Activated naive CD4-positive, alpha-beta T cell treated with anti-CD3 and anti-CD28 coated beads, Interleukin-2, amount 50 U/mL, for 72 hours (primary cell): ENCODE measurements around the gene CCDC134. TPM values are rescaled to one million over a fixed set of nuclear protein-coding genes. Genes with fewer than 3 reads are reported as not detected.

Experiments
- ATAC-seq, 2 donors: fragments of 150-1000 bp; cut with Tn5 transposase; 2 replicates each; pipeline ENCODE4 v1.10.0; 2021; ENCODE audit warnings: mild to moderate bottlenecking in 2 of 2, moderate library complexity in 2 of 2
- DNase-seq, 2 donors: peaks; one replicate each; pipeline ENCODE4 v3.0.0; 2021 to 2022; ENCODE audit warnings: low spot score in 2 of 2
- H3K27ac Mint-ChIP-seq, 2 donors: one replicate each; pipeline ENCODE4 v1.8.0; 2022; ENCODE audit warnings: mild to moderate bottlenecking in 2 of 2, mixed read lengths in 2 of 2
- H3K36me3 Mint-ChIP-seq, 2 donors: one replicate each; pipeline ENCODE4 v1.8.0; 2022; ENCODE audit warnings: mixed read lengths in 2 of 2
- H3K9me3 Mint-ChIP-seq, 2 donors: one replicate each; pipeline ENCODE4 v1.8.0; 2022; ENCODE audit warnings: mixed read lengths in 2 of 2
- total RNA-seq, 2 donors: library from RNA; stranded (reverse); gene quantifications; one replicate each; pipeline ENCODE4 v1.2.3, GENCODE V29; 2022

Gene CCDC134
- 10 to 100 TPM; 16.7 to 31.7 TPM for total RNA-seq

GRCh38 chr22:41800348-41801146 is at the start of gene CCDC134:
Gene CCDC134, plus strand, starts transcription at chr22:41800679. Its CDS starts 8,212 bp downstream, at chr22:41808891.
- Mint-ChIP-seq H3K9me3 (no peaks in the 10 kb centered on the region), H3K27ac (peak within 1 kb of the TSS; percentile 93 to 95), H3K36me3 (peaks cover 12 to 21% of the 10 kb centered on the region in 2 donors)
- DNase-seq (peak; percentile 91 to 95), ATAC-seq (peak; percentile 97 to 99)

GRCh38 chr22:41752011-41752970 is 48.2 kb upstream of the CCDC134 start:
- Mint-ChIP-seq H3K36me3 (no peaks in the 10 kb centered on the region), H3K9me3 (no peaks in the 10 kb centered on the region), H3K27ac (no peak overlapping the region)
- DNase-seq = no peak
- peak in 1 of 2 donors; percentile 74 for ATAC-seq

GRCh38 chr22:41753984-41754383 is 46.5 kb upstream of the CCDC134 start:
- DNase-seq (no peak), ATAC-seq (no peak)
- Mint-ChIP-seq H3K9me3 (no peaks in the 10 kb centered on the region), H3K36me3 (no peaks in the 10 kb centered on the region), H3K27ac (no peak overlapping the region)

- H3K9me3 Mint-ChIP-seq = no peaks in the 10 kb centered on the region
- ATAC-seq (peak in 1 of 2 donors; percentile 37), DNase-seq (no peak)
- H3K36me3 Mint-ChIP-seq = no peaks in the 10 kb centered on the region
- H3K27ac Mint-ChIP-seq = peak overlapping the region in 1 of 2 donors; percentile 72
Measured at GRCh38 chr22:41757502-41757901, 43.0 kb upstream of the CCDC134 start.

GRCh38 chr22:41758231-41758630 is 42.2 kb upstream of the CCDC134 start:
- DNase-seq = no peak
- Mint-ChIP-seq H3K36me3 (no peaks in the 10 kb centered on the region), H3K9me3 (no peaks in the 10 kb centered on the region), H3K27ac (no peak overlapping the region)
- no peak for ATAC-seq

GRCh38 chr22:41762980-41763779 is 37.3 kb upstream of the CCDC134 start:
- ATAC-seq (no peak), DNase-seq (peak in 1 of 2 donors; percentile 38)
- H3K36me3 Mint-ChIP-seq = no peaks in the 10 kb centered on the region
- no peak overlapping the region for H3K27ac Mint-ChIP-seq
- H3K9me3 Mint-ChIP-seq = no peaks in the 10 kb centered on the region

GRCh38 chr22:41766476-41766875 is 34.0 kb upstream of the CCDC134 start:
- DNase-seq = no peak
- Mint-ChIP-seq H3K36me3 (no peaks in the 10 kb centered on the region), H3K27ac (no peak overlapping the region), H3K9me3 (no peaks in the 10 kb centered on the region)
- no peak for ATAC-seq

GRCh38 chr22:41768430-41768829 is 32.0 kb upstream of the CCDC134 start:
- no peak overlapping the region for H3K27ac Mint-ChIP-seq
- H3K9me3 Mint-ChIP-seq = no peaks in the 10 kb centered on the region
- H3K36me3 Mint-ChIP-seq = no peaks in the 10 kb centered on the region
- ATAC-seq (peak; percentile 91 to 94), DNase-seq (no peak)

- DNase-seq = no peak
- H3K27ac Mint-ChIP-seq = no peak overlapping the region
- peak; percentile 33 to 63 for ATAC-seq
Measured at GRCh38 chr22:41770715-41771468, 29.6 kb upstream of the CCDC134 start.

GRCh38 chr22:41772198-41772597 is 28.3 kb upstream of the CCDC134 start:
- Mint-ChIP-seq H3K27ac (no peak overlapping the region), H3K9me3 (no peaks in the 10 kb centered on the region), H3K36me3 (no peaks in the 10 kb centered on the region)
- DNase-seq = no peak
- no peak for ATAC-seq

More at GRCh38 chr22:41770715-41771468, 29.6 kb upstream of the CCDC134 start:
- H3K9me3 Mint-ChIP-seq = no peaks in the 10 kb centered on the region
- H3K36me3 Mint-ChIP-seq = no peaks in the 10 kb centered on the region

GRCh38 chr22:41772645-41773044 is 27.8 kb upstream of the CCDC134 start:
- Mint-ChIP-seq H3K27ac (no peak overlapping the region), H3K36me3 (no peaks in the 10 kb centered on the region), H3K9me3 (no peaks in the 10 kb centered on the region)
- no peak for ATAC-seq
- DNase-seq = no peak

- H3K27ac Mint-ChIP-seq = no peak overlapping the region
- DNase-seq = no peak
- ATAC-seq = no peak
- no peaks in the 10 kb centered on the region for H3K9me3 Mint-ChIP-seq
- no peaks in the 10 kb centered on the region for H3K36me3 Mint-ChIP-seq
Measured at GRCh38 chr22:41775338-41775737, 25.1 kb upstream of the CCDC134 start.

- DNase-seq = no peak
- Mint-ChIP-seq H3K36me3 (no peaks in the 10 kb centered on the region), H3K27ac (no peak overlapping the region), H3K9me3 (no peaks in the 10 kb centered on the region)
- no peak for ATAC-seq
Measured at GRCh38 chr22:41775976-41776375, 24.5 kb upstream of the CCDC134 start.

GRCh38 chr22:41776381-41776780 is 24.1 kb upstream of the CCDC134 start:
- peaks cover 0 to under 1% of the 10 kb centered on the region in 2 donors for H3K36me3 Mint-ChIP-seq
- no peak overlapping the region for H3K27ac Mint-ChIP-seq
- ATAC-seq (no peak), DNase-seq (no peak)
- no peaks in the 10 kb centered on the region for H3K9me3 Mint-ChIP-seq

- no peak for ATAC-seq
- DNase-seq = no peak
- H3K9me3 Mint-ChIP-seq = no peaks in the 10 kb centered on the region
- peaks cover 0 to 6% of the 10 kb centered on the region in 2 donors for H3K36me3 Mint-ChIP-seq
- peak overlapping the region; percentile 70 to 74 for H3K27ac Mint-ChIP-seq
Measured at GRCh38 chr22:41777749-41778425, 22.6 kb upstream of the CCDC134 start.
